CD4-positive, CD25-positive, alpha-beta regulatory T cell (primary cell): ENCODE measurements around the gene YY1. TPM values are rescaled to one million over a fixed set of nuclear protein-coding genes. Genes with fewer than 3 reads are reported as not detected.

Experiments used
- ATAC-seq, 2 donors: fragments of 150-1000 bp; cut with Tn5 transposase; one replicate each; pipeline ENCODE4 v1.10.0; 2021; ENCODE audit warnings: low read depth in 2 of 2, moderate number of reproducible peaks in 2 of 2, moderate library complexity in 1 of 2
- DNase-seq, 3 donors: peaks; one replicate each; pipeline versions ENCODE4 v3.0.0 to v3.0.0-alpha.2; 2012 to 2022; ENCODE audit warnings: mixed read lengths in 1 of 3
- H3K27ac ChIP-seq: one replicate; pipeline ENCODE4 v1.7.0; 2013; ENCODE audit warnings: mild to moderate bottlenecking, low read length; ENCODE audit not compliant: insufficient read depth, poor library complexity, severe bottlenecking
- H3K27me3 ChIP-seq: one replicate; pipeline ENCODE4 v1.7.0; 2013; ENCODE audit warnings: low read length; ENCODE audit not compliant: control insufficient read depth, insufficient read depth
- H3K36me3 ChIP-seq: one replicate; pipeline ENCODE4 v1.7.0; 2013; ENCODE audit warnings: mild to moderate bottlenecking, low read length, moderate library complexity; ENCODE audit not compliant: control insufficient read depth, insufficient read depth
- H3K4me1 ChIP-seq: 2 replicates; pipeline ENCODE4 v1.7.0; 2013; ENCODE audit warnings: mild to moderate bottlenecking, low read length; ENCODE audit not compliant: insufficient read depth, control insufficient read depth, poor library complexity, severe bottlenecking
- H3K4me3 ChIP-seq: one replicate; pipeline ENCODE4 v1.7.0; 2013; ENCODE audit warnings: low read depth, mild to moderate bottlenecking, low read length, moderate library complexity
- H3K9me3 ChIP-seq, 2 experiments: 1 replicate in 1 of 2; 2 replicates in 1 of 2; pipeline ENCODE4 v1.7.0; 2013; ENCODE audit warnings: low read length in 2 of 2, mild to moderate bottlenecking in 1 of 2, moderate library complexity in 1 of 2; ENCODE audit not compliant: control insufficient read depth in 2 of 2
- H3K27ac Mint-ChIP-seq, 3 donors: one replicate each; pipeline ENCODE4 v1.8.0; 2020 to 2022; ENCODE audit warnings: mild to moderate bottlenecking in 3 of 3, mixed read lengths in 3 of 3, moderate library complexity in 2 of 3
- H3K27me3 Mint-ChIP-seq: one replicate; pipeline ENCODE4 v1.8.0; 2022; ENCODE audit warnings: mild to moderate bottlenecking, mixed read lengths
- H3K36me3 Mint-ChIP-seq: one replicate; pipeline ENCODE4 v1.8.0; 2020; ENCODE audit warnings: mixed read lengths
- H3K4me1 Mint-ChIP-seq, 4 donors: one replicate each; pipeline ENCODE4 v1.8.0; 2020 to 2022; ENCODE audit warnings: mixed read lengths in 4 of 4, mild to moderate bottlenecking in 1 of 4
- H3K4me3 Mint-ChIP-seq, 4 donors: one replicate each; pipeline ENCODE4 v1.8.0; 2020 to 2022; ENCODE audit warnings: mild to moderate bottlenecking in 4 of 4, mixed read lengths in 4 of 4, moderate library complexity in 3 of 4
- H3K9me3 Mint-ChIP-seq, 7 donors: one replicate each; pipeline ENCODE4 v1.8.0; 2020 to 2022; ENCODE audit warnings: mixed read lengths in 7 of 7, mild to moderate bottlenecking in 3 of 7, moderate library complexity in 2 of 7
- polyA plus RNA-seq, 4 donors: library from polyadenylated mRNA; unstranded; fragments of 300-500 nt; fragmentation: Illumina TruSeq; gene quantifications; one replicate each; pipeline ENCODE4 v1.2.3, GENCODE V29; 2021
- total RNA-seq: library from RNA; stranded (reverse); gene quantifications from one replicate; pipeline ENCODE4 v1.2.3, GENCODE V29; 2022

Gene YY1
- total and polyA plus RNA-seq, 5 donors from 2014 or later, result 16.4 to 79.4 (median 20.7) TPM

- H3K36me3 ChIP-seq, result peaks cover 3% of the 10 kb centered on the region
- Mint-ChIP-seq H3K4me3 (peak overlapping the region in 3 of 4 donors; percentile 4 to 29 (median 25)), H3K27ac (peak overlapping the region in 2 of 3 donors; percentile 8 to 82), H3K36me3 (no peaks in the 10 kb centered on the region), H3K27me3 (no peaks in the 10 kb centered on the region), H3K4me1 (peaks cover 45 to 93% (median 70%) of the 10 kb centered on the region in 4 donors), H3K9me3 (no peaks in the 10 kb centered on the region)
- ATAC-seq (peak in 1 of 2 donors; percentile 24), DNase-seq (no peak)
- peak overlapping the region; percentile 35 for H3K4me3 ChIP-seq
- H3K27ac ChIP-seq, result no peak overlapping the region
- no peaks in the 10 kb centered on the region for H3K9me3 ChIP-seq
- no peaks in the 10 kb centered on the region for H3K27me3 ChIP-seq
- H3K4me1 ChIP-seq, result peaks cover 81% of the 10 kb centered on the region
Measured at GRCh38 chr14:100256339-100256895, 17.5 kb downstream of the YY1 start.

DNA sequence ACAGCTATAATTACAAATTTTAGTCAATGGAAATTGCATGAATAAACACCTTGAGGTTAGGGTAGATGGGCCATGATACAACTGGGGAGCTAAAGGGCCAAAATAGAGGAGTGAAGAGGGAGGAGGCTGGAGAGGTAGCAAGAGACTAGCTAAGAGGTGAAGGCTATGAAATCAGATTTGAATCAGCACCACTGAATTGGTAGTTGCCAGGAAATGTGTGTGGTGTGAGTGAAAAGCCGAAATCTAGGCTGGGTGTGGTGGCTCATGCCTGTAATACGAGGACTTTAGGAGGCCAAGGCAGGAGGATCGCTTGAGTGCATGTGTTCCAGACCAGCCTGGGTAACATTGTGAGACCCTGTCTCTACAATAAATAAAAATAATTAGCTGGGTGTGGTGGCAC, 22.7 kb downstream of the YY1 start:
- peaks cover 29% of the 10 kb centered on the region for H3K36me3 ChIP-seq
- peaks cover 66% of the 10 kb centered on the region for H3K4me1 ChIP-seq
- no peak overlapping the region for H3K4me3 ChIP-seq
- no peaks in the 10 kb centered on the region for H3K27me3 ChIP-seq
- peak overlapping the region; percentile 51 to 94 (median 56) for H3K27ac Mint-ChIP-seq
- H3K4me3 Mint-ChIP-seq, result peak overlapping the region; percentile 2 to 63 (median 51)
- DNase-seq, result peak in 1 of 3 donors; percentile 69
- peaks cover 20 to 95% (median 70%) of the 10 kb centered on the region in 4 donors for H3K4me1 Mint-ChIP-seq
- no peaks in the 10 kb centered on the region for H3K27me3 Mint-ChIP-seq
- H3K27ac ChIP-seq, result no peak overlapping the region
- peaks cover 18% of the 10 kb centered on the region for H3K36me3 Mint-ChIP-seq
- H3K9me3 Mint-ChIP-seq, result no peaks in the 10 kb centered on the region
- H3K9me3 ChIP-seq, result no peaks in the 10 kb centered on the region
- ATAC-seq, result peak in 1 of 2 donors; percentile 34

GRCh38 chr14:100262545-100262944, 23.6 kb downstream of the YY1 start:
- no peaks in the 10 kb centered on the region for H3K9me3 Mint-ChIP-seq
- Histone ChIP-seq H3K4me1 (peaks cover 58% of the 10 kb centered on the region), H3K27me3 (no peaks in the 10 kb centered on the region), H3K27ac (no peak overlapping the region), H3K4me3 (no peak overlapping the region), H3K9me3 (no peaks in the 10 kb centered on the region), H3K36me3 (peaks cover 32% of the 10 kb centered on the region)
- no peaks in the 10 kb centered on the region for H3K27me3 Mint-ChIP-seq
- DNase-seq, result no peak
- no peak for ATAC-seq
- H3K36me3 Mint-ChIP-seq, result peaks cover 23% of the 10 kb centered on the region
- peak overlapping the region; percentile 43 to 67 (median 51) for H3K27ac Mint-ChIP-seq
- H3K4me3 Mint-ChIP-seq, result peak overlapping the region in 2 of 4 donors; percentile 41 to 42
- peaks cover 25 to 95% (median 69%) of the 10 kb centered on the region in 4 donors for H3K4me1 Mint-ChIP-seq

- no peaks in the 10 kb centered on the region for H3K9me3 Mint-ChIP-seq
- ATAC-seq, result no peak
- Histone ChIP-seq H3K27ac (no peak overlapping the region), H3K4me1 (peaks cover 53% of the 10 kb centered on the region), H3K4me3 (no peak overlapping the region), H3K27me3 (no peaks in the 10 kb centered on the region), H3K36me3 (peaks cover 34% of the 10 kb centered on the region), H3K9me3 (no peaks in the 10 kb centered on the region)
- DNase-seq, result no peak
- H3K4me3 Mint-ChIP-seq, result peak overlapping the region in 3 of 4 donors; percentile 26 to 41 (median 40)
- H3K27me3 Mint-ChIP-seq, result no peaks in the 10 kb centered on the region
- H3K36me3 Mint-ChIP-seq, result peaks cover 23% of the 10 kb centered on the region
- peak overlapping the region; percentile 51 to 67 (median 63) for H3K27ac Mint-ChIP-seq
- peaks cover 24 to 95% (median 69%) of the 10 kb centered on the region in 4 donors for H3K4me1 Mint-ChIP-seq
Measured at GRCh38 chr14:100263141-100263540, 24.2 kb downstream of the YY1 start.

- Mint-ChIP-seq H3K4me1 (peaks cover 17 to 77% (median 50%) of the 10 kb centered on the region in 4 donors), H3K4me3 (no peak overlapping the region), H3K36me3 (peaks cover 22% of the 10 kb centered on the region), H3K27ac (no peak overlapping the region), H3K27me3 (no peaks in the 10 kb centered on the region), H3K9me3 (no peaks in the 10 kb centered on the region)
- H3K27ac ChIP-seq, result no peak overlapping the region
- ATAC-seq (no peak), DNase-seq (no peak)
- H3K4me3 ChIP-seq, result no peak overlapping the region
- H3K9me3 ChIP-seq, result no peaks in the 10 kb centered on the region
- H3K4me1 ChIP-seq, result peaks cover 22% of the 10 kb centered on the region
- peaks cover 35% of the 10 kb centered on the region for H3K36me3 ChIP-seq
- no peaks in the 10 kb centered on the region for H3K27me3 ChIP-seq
Measured at GRCh38 chr14:100267990-100268389, 29.0 kb downstream of the YY1 start.

GRCh38 chr14:100268591-100269207, 29.8 kb downstream of the YY1 start:
- H3K27ac Mint-ChIP-seq, result peak overlapping the region in 1 of 3 donors; percentile 49
- Histone ChIP-seq H3K27ac (no peak overlapping the region), H3K27me3 (no peaks in the 10 kb centered on the region), H3K36me3 (peaks cover 28% of the 10 kb centered on the region), H3K4me3 (no peak overlapping the region), H3K4me1 (peaks cover 24% of the 10 kb centered on the region), H3K9me3 (no peaks in the 10 kb centered on the region)
- ATAC-seq (no peak), DNase-seq (no peak)
- H3K27me3 Mint-ChIP-seq, result no peaks in the 10 kb centered on the region
- peaks cover 17 to 75% (median 45%) of the 10 kb centered on the region in 4 donors for H3K4me1 Mint-ChIP-seq
- H3K4me3 Mint-ChIP-seq, result no peak overlapping the region
- H3K9me3 Mint-ChIP-seq, result no peaks in the 10 kb centered on the region
- peaks cover 18% of the 10 kb centered on the region for H3K36me3 Mint-ChIP-seq

- no peaks in the 10 kb centered on the region for H3K9me3 ChIP-seq
- H3K27me3 Mint-ChIP-seq, result no peaks in the 10 kb centered on the region
- H3K4me3 ChIP-seq, result no peak overlapping the region
- peaks cover 24% of the 10 kb centered on the region for H3K36me3 ChIP-seq
- DNase-seq (peak in 2 of 3 donors; percentile 20 to 34), ATAC-seq (no peak)
- H3K27ac Mint-ChIP-seq, result no peak overlapping the region
- H3K4me1 ChIP-seq, result peaks cover 24% of the 10 kb centered on the region
- H3K36me3 Mint-ChIP-seq, result peaks cover 6% of the 10 kb centered on the region
- H3K27ac ChIP-seq, result no peak overlapping the region
- H3K9me3 Mint-ChIP-seq, result no peaks in the 10 kb centered on the region
- H3K4me3 Mint-ChIP-seq, result no peak overlapping the region
- H3K27me3 ChIP-seq, result no peaks in the 10 kb centered on the region
- H3K4me1 Mint-ChIP-seq, result peaks cover 32 to 73% (median 54%) of the 10 kb centered on the region in 4 donors
Measured at GRCh38 chr14:100271247-100271939, 32.4 kb downstream of the YY1 start.
